Heart right ventricle (tissue), 16 donors: ENCODE measurements around the gene RAB11FIP3. TPM values are rescaled to one million over a fixed set of nuclear protein-coding genes. Genes with fewer than 3 reads are reported as not detected.
"Not testable (repeated sequence)": the region's sequence is repeated elsewhere in the genome, so short reads cannot be mapped to it uniquely, and the experiment has no call there.

Experiments
- ATAC-seq, 8 donors: fragments of 200-7000 bp; cut with Tn5 transposase; one replicate each; pipeline ENCODE4 v1.9.1; 2020; ENCODE audit warnings: mild to moderate bottlenecking in 8 of 8, moderate library complexity in 8 of 8, moderate number of reproducible peaks in 1 of 8
- DNase-seq, 2 donors: peaks; one replicate each; pipeline ENCODE4 v3.0.0-alpha.2; 2020
- H3K27ac ChIP-seq, 10 donors: fragments of 200-600 bp; sonication (generic) in 2 of 10; one replicate each; pipeline versions ENCODE4 v1.5.0 to v1.8.0; 2020 to 2022; ENCODE audit warnings: mild to moderate bottlenecking in 3 of 10
- H3K27me3 ChIP-seq, 7 donors: fragments of 200-600 bp; one replicate each; pipeline ENCODE4 v1.8.0; 2021 to 2022; ENCODE audit warnings: mild to moderate bottlenecking in 2 of 7
- H3K36me3 ChIP-seq, 9 donors: fragments of 200-600 bp; sonication (generic) in 1 of 9; one replicate each; pipeline versions ENCODE4 v1.5.0 to v1.8.0; 2020 to 2022; ENCODE audit warnings: mild to moderate bottlenecking in 2 of 9
- H3K4me1 ChIP-seq, 9 donors: fragments of 200-600 bp; sonication (generic) in 1 of 9; one replicate each; pipeline versions ENCODE4 v1.5.0 to v1.8.0; 2020 to 2022; ENCODE audit warnings: mild to moderate bottlenecking in 4 of 9
- H3K4me3 ChIP-seq, 10 donors: fragments of 200-600 bp; sonication (generic) in 2 of 10; one replicate each; pipeline versions ENCODE4 v1.5.0 to v1.8.0; 2020 to 2022; ENCODE audit warnings: mild to moderate bottlenecking in 7 of 10, moderate library complexity in 2 of 10
- H3K9me3 ChIP-seq, 11 donors: fragments of 200-600 bp in 10 of 11; sonication (generic) in 2 of 11; one replicate each; pipeline versions ENCODE4 v1.5.0 to v1.8.0; 2013 to 2022; ENCODE audit warnings: mild to moderate bottlenecking in 2 of 11, control low read depth in 1 of 11, moderate library complexity in 1 of 11
- CTCF ChIP-seq, 9 donors: fragments of 200-600 bp; sonication (generic) in 2 of 9; IDR thresholded peaks; one replicate each; pipeline versions ENCODE4 v1.5.0 to v1.8.0; 2021 to 2022; ENCODE audit warnings: antibody characterized with exemption in 9 of 9, mild to moderate bottlenecking in 5 of 9, moderate library complexity in 1 of 9
- WGBS, 2 donors: extraction: QIAGEN DNeasy Blood & Tissue Kit; methylation state at CpG; one replicate each; pipeline ENCODE4 v1.1.7; 2013; ENCODE audit warnings: inconsistent platforms in 1 of 2; 5-methylcytosine and 5-hydroxymethylcytosine counted together
- intact Hi-C, 10 donors: fragments of 100-400 bp; cut with DNase I; formaldehyde crosslinking; loops; one replicate each; pipeline versions ENCODE4 v1.11.1 to v1.14.2; 2022
- polyA plus RNA-seq, 2 donors: library from polyadenylated mRNA; stranded (reverse); fragments of 200-250 nt; gene quantifications; one replicate each; pipeline ENCODE4 v1.2.3, GENCODE V29; 2013
- total RNA-seq, 10 donors: library from RNA; stranded (reverse); fragmentation: NEBNext Ultra II Directional in 3 of 10; extraction: Animal tissue kit (Norgen Biotek cat#: 25700) in 3 of 10; gene quantifications; one replicate each; pipeline versions ENCODE4 v1.2.1 to v1.2.4, GENCODE V29; 2021 to 2023
- donor health status: Arrhythmogenic right ventricular cardiomyopathy.
- donor health status: ischemic (EF 13 %, LVEDD 7.1; RV severe dilation, severe dysfunction).
- donor health status: healthy with polysubstance abuse.
- donor health status: DM: no; HTN: yes; CAD: no.
- donor health status: DM: no; HTN: no; CAD: no.
- donor health status: ischemic (EF 25% LVEDD 6.9; RV normal size, moderate dysfunction).
- donor health status: ischemic (EF 25% LVEDD 5.7; RV mildly dilated, moderate dysfunction).
- donor health status: healthy.
- donor health status: DM: yes; HTN: yes; CAD: no.
- donor health status: Ischemic cardiomyopathy.
- donor health status: ischemic (EF 35%, LVEDD 5.7; RV mildly dilated, moderate dysfunction).
- donor health status: nonischemic (EF 11% LVEDD 7.7; RV severe dilation, severe dysfunction).
- donor health status: DM: yes; HTN: yes; CAD: no.
- donor health status: PGD.
- donor health status: ischemic (EF 29% LVEDD 5.4; RV normal size, mild dysfunction).
- donor health status: nonischemic (EF 23%, LVEDD 6.1; RV moderate dilation, normal function).

The RAB11FIP3 gene
- total and polyA plus RNA-seq, 12 donors = 16.6 to 40.3 (median 29.1) TPM

GRCh38 chr16:463071-463470, 37.6 kb downstream of the RAB11FIP3 start:
- 86 to 88% methylated on average over 11 of the region's 11 CpGs for WGBS, 2 donors
- no peak for DNase-seq
- H3K36me3 ChIP-seq = peaks cover 0 to 37% (median 7%) of the 10 kb centered on the region in 9 donors
- TF ChIP-seq CTCF (IDR thresholded peaks at IDR 0.05) = no peak
- intact Hi-C loops = no loop called here
- H3K4me3 ChIP-seq = no peak overlapping the region
- no peak for ATAC-seq
- H3K27me3 ChIP-seq = no peaks in the 10 kb centered on the region
- H3K9me3 ChIP-seq = no peaks in the 10 kb centered on the region
- H3K27ac ChIP-seq = no peak overlapping the region
- H3K4me1 ChIP-seq = peaks cover 0 to 4% (median 2%) of the 10 kb centered on the region in 9 donors

GRCh38 chr16:466651-467050, 41.2 kb downstream of the RAB11FIP3 start:
- peaks cover 0 to 34% (median 6%) of the 10 kb centered on the region in 9 donors for H3K36me3 ChIP-seq
- TF ChIP-seq CTCF (IDR thresholded peaks at IDR 0.05) = no peak

GRCh38 chr16:467249-467871, 41.9 kb downstream of the RAB11FIP3 start:
- DNase-seq, ATAC-seq: not testable (repeated sequence)
- 85 to 87% methylated on average over 11 to 12 of the region's 12 CpGs for WGBS, 2 donors

More at GRCh38 chr16:466651-467050, 41.2 kb downstream of the RAB11FIP3 start:
- Histone ChIP-seq H3K4me1 (peaks cover 0 to 16% (median 0%) of the 10 kb centered on the region in 9 donors), H3K27me3 (no peaks in the 10 kb centered on the region), H3K27ac (no peak overlapping the region), H3K4me3 (no peak overlapping the region), H3K9me3 (no peaks in the 10 kb centered on the region)
- intact Hi-C loops = no loop called here
- WGBS, 2 donors = 85 to 91% methylated on average over 13 of the region's 13 CpGs
- DNase-seq (no peak), ATAC-seq (no peak)

GRCh38 chr16:468068-468821, 42.8 kb downstream of the RAB11FIP3 start:
- intact Hi-C loops = no loop called here
- Histone ChIP-seq H3K27me3 (no peaks in the 10 kb centered on the region), H3K4me3 (no peak overlapping the region), H3K27ac (peak overlapping the region in 1 of 10 donors; percentile 11), H3K36me3 (peaks cover 0 to 37% (median 0%) of the 10 kb centered on the region in 9 donors), H3K9me3 (no peaks in the 10 kb centered on the region), H3K4me1 (peaks cover 0 to 16% (median 0%) of the 10 kb centered on the region in 9 donors)
- WGBS, 2 donors = 85 to 86% methylated on average over 17 to 19 of the region's 19 CpGs
- DNase-seq (no peak), ATAC-seq (peak in 3 of 8 donors; percentile 48 to 80 (median 52))
- TF ChIP-seq CTCF (IDR thresholded peaks at IDR 0.05) = no peak

More at GRCh38 chr16:467249-467871, 41.9 kb downstream of the RAB11FIP3 start:
- Histone ChIP-seq H3K4me1 (peaks cover 0 to 16% (median 0%) of the 10 kb centered on the region in 9 donors), H3K36me3 (peaks cover 0 to 34% (median 0%) of the 10 kb centered on the region in 9 donors)
- H3K27ac ChIP-seq, H3K9me3 ChIP-seq, H3K4me3 ChIP-seq, H3K27me3 ChIP-seq, intact Hi-C loops: not testable (repeated sequence)

GRCh38 chr16:469459-469858, 44.0 kb downstream of the RAB11FIP3 start:
- 96 to 97% methylated on average over 7 of the region's 7 CpGs for WGBS, 2 donors

More at GRCh38 chr16:469459-469858, 44.0 kb downstream of the RAB11FIP3 start:
- peaks cover 0 to 37% (median 0%) of the 10 kb centered on the region in 9 donors for H3K36me3 ChIP-seq
- intact Hi-C loops, ATAC-seq, H3K27ac ChIP-seq, H3K27me3 ChIP-seq, H3K9me3 ChIP-seq, H3K4me3 ChIP-seq, DNase-seq: not testable (repeated sequence)
- H3K4me1 ChIP-seq = peaks cover 0 to 16% (median 0%) of the 10 kb centered on the region in 9 donors
